HT-29 (cell line): ENCODE results near the gene PKIG. TPM values are rescaled to one million over a fixed set of nuclear protein-coding genes. Genes with fewer than 3 reads are reported as not detected.

ENCODE experiments used
- DNase-seq: peaks from one replicate; pipeline ENCODE4 v3.0.0-alpha.2; 2015; ENCODE audit warnings: low spot score
- total RNA-seq: library from RNA; depleted of rRNA; stranded (reverse); fragments of >200 nt; shearing (Covaris generic); gene quantifications from 2 replicates; pipeline ENCODE4 v1.2.3, GENCODE V29; 2014

PKIG gene
- total RNA-seq, 1 experiment from 2014 or later: 1.3 TPM

DNA sequence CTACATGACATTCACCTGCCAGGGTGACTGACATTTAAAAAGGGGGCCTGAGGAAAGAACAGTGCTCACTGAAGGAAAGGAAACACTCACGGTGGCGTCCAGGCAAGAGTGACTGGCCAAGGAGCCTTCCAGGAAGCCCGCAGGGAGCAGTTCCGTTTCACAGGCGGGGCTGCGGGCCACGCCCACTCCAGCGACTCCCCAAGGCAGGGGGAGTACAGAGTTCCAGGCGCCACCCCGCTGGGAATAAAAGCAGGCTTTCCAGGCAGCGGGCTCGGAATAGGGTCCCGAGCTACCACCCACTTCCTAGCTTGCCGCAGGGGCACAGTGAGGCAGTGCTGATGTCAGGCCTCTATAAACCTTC, 34.2 kb downstream of the PKIG start:
- no peak for DNase-seq

DNA sequence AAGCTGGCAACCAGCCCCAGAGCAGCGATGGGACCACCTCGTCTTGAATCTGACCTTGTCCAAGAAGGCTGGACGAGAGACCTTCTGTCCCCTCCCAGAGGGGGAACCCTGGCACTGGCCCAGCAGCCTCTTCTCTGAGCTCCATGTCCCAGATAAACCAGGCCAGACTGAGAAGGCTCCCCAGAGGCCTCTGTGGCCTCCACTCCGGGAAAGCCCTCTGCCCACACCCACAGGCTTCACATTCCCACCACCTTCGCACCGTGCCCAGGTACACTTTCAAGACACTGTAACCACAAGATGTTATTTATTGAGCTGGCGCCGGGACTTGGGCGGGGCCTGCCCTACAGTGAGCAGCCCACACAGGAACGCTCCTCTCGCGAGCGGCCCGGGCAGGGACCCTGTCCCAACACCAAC, 35.9 kb downstream of the PKIG start:
- no peak for DNase-seq

DNA sequence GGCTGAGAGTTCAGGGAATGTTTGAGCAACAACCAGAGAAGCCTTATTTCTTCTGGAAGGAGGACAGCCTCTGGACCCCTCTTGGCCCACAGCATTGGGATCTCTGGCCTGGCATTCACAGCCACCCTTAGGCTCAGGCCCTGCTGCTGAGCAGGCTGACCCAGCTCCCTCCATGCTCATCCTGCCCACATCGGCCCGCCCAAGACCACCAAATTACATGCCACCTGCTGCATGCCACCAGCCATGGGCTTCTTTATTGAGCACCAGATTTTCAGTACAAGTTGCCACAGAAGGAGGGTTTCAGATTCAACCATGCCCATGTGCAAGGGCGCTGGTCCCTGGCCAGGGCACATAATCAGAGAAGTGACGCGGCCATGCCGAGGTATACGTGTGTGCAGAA, 36.9 kb downstream of the PKIG start:
- no peak for DNase-seq

DNA sequence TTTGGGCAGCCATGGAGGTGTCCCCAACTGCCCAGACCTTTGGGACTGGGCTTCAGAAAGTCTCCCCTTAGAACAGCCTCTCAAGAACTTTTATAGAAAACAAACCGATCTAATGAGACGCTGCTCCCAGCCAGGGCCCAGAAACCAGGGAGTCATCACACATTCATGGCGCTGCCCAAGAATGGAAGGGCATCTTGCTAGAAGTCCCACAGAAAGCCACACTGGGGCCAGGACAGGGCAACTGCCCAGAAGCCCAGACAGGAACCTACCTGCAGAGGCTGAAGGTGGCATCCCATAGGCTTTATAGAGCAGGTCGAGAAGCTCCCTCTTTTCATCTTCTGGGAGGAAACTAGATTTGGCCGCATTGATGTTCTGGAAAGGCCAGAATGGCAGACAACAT, 37.7 kb downstream of the PKIG start:
- DNase-seq: no peak

DNA sequence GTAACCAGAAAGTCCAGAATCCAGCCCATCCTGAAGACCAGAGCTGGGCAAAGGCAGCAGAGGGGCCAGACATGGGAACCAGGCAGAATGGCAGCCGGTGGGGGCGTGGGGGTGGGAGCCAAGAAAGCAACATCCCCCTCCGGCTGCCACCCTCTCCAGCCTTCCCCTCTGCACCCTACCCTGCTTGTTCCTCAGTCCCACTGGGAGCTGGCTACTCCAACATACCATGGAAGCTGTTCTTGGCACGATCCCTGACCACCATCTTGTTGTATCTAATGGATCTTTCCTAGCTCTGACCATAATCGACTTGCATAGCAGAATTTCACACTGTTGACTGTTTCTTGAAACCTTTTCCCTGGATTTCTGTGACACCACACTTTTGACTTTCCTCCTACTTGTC, 38.9 kb downstream of the PKIG start:
- no peak for DNase-seq

DNA sequence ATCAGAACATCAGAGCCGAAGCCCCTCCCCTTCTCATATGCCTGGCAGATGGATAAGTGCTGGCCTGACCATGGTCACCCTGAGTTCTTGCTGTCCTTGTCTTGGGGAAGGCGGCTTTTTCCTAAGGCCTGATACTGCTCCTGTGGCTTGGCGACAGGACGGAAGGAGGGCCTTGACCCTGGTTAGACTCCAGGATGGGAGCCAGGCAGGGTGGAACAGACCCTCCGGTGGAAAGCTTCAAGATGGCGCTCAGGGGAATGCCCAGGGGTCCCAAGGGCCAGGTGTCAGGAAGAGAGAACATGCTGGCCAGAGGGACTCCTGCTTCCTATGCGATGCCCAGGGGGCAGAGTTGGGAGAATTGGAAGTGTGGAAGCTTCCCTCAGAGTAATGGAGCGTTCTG, 39.6 kb downstream of the PKIG start:
- no peak for DNase-seq

DNA sequence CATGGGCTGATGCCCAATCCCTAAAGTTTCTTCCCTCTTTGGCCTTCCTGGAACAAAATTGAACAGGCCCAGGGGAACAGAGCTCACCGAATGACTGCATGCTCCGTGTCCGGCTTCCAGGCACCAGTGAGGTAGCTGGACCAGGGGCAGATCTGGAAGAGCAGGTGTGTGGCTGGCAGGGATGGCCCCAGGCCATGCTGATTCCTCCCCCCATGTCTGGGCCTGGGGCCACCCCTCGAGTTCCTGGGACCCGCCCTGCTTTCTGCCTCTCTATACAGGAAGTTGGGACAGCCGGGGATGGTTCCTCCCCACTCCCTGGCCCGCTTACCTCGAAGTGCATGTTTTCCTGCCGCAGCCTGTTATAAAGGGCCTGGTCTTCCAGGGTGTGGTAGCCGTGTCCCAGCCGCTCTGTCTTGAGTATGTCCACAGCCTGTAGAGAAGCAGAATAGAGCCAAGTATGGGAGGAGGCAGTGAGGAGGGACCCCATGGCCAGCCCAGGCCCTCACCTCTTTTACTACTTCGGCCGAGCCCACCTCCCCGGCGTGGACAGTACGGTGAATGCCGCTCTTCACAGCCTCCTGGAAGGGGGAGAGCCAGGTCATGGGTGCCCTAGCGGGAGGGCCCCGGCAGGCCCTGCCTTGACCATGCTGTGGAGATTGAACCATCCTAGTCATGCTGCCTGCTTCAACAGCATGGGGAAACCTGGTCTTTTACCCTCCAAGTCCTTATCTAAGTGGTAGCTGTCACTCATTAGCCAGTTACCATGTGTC, 40.3 kb downstream of the PKIG start:
- no peak for DNase-seq

DNA sequence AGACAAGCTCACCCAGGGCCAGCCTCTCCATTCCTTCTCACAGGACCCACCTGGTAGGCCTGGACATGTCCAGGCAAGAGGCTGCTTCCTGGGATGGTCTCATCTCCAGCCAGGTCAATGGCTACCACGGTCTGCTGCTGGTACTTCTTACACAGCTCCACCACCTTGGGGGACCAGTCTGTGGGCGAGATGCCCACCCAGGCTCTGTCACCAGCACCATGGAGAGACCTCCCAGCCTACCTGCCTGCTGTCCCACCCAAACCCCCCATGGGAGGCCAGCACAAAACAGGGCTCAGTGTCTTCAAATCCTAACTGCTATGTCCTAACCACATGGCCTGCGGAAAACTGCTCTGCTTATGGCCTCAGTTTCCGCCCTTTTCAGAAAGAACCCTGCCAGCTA, 41.8 kb downstream of the PKIG start:
- no peak for DNase-seq

DNA sequence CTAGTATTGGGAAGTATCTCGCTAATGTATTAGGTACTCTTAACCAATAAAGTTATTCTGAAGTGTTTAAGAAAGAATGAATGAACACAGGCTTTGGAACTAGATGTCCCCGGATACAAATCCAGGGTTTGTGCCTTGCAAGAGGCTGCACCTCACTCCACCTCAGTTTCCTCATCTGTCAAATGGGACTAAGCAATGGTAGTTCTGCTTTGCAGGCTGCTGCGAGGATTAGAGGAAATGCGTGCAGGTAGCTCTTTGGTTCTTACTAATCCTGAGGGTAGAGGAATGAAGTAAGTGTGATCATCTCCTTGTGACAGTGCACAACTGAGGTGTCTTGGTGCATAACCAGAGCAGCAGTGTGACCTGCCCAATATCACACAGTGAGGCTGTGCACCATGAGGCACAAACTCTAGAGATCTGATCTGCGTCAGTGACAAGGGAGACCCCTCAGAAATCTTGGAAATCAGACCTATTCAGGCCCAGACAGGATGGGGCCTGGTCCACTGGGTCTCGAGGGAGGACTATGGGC, 42.4 kb downstream of the PKIG start:
- DNase-seq: no peak

DNA sequence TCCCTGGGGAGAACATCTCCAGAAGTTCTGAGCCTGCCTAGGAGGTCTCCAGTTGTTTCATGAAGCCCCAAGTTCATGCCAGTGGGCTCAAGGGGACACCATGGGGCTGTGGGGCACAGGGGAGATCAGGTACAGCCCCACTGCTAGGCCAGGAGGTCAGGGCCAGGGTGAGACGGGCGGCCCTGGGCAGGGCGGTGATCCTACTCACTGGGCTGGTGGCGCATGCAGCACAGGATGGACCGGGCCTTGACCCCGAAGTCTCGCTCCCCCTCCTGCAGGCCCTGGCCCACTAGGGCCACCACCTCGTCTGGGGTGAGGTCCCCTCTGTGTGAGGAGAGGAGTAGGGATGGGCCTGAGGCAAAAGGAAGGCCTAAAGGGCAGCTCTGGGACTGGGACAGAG, 43.0 kb downstream of the PKIG start:
- no peak for DNase-seq

DNA sequence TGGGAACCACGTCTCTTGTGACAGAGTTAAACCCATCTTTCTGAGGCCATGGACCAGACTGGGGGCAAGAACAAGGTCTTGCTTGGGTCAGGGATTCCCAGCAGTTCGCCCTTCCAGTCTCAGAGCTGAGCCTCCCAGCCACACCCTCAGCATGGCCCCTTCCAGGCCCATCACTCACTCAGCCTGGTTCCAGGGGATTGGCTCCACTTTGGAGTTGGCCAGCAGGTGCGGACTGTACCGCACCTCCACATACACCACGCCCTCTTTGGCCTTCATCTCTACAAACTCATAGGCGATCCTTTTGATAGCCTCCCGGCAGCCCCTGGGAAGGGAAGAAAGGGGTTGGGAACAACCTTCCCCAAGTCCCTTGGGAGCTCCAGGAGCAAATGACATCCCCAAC, 43.9 kb downstream of the PKIG start:
- no peak for DNase-seq

DNA sequence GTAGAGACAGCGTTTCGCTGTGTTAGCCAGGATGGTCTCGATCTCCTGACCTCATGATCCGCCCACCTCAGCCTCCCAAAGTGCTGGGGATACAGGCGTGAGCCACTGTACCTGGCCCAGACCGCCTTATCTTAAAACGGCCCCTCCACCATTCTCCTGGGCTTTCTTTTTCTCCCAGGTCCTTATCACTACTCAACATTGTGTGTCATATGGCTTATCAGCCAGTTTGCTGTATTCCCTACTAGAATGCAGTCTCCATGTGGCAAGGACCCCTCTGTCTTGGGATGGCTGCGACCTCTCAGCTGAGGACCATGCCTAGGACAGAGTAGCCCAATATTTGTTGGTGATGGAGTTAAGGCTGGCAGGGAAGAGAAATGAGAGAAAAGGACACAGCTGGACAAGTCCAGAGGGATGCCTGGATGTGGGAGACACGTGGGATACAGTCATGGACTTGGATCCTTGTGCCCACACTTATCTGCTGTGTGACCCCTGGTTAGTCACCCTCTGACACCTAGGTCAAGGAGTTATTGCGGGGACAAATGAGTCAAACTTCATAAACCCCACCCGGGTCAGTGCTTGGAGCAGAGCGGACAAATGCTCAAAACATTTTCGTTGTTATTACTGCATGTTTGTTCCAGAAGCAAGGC, 45.1 kb downstream of the PKIG start:
- no peak for DNase-seq

DNA sequence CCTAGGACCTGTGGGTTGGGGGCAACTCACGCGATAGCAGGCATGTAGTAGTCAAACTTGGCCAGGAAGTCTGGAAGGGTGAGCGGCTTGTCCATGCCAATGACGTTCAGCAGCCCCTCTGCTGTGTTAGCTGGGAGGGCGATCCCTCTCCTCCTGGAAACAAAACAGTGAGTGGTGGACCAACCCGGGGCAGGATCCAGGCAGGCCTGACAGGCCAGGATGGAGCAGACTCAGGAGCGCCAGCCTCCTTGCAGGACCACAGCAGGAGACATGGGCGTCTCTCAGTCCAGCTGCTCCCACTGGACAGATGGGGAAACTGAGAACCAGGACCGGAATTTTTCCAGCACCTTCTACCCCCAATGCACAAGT, 46.6 kb downstream of the PKIG start:
- DNase-seq: no peak

DNA sequence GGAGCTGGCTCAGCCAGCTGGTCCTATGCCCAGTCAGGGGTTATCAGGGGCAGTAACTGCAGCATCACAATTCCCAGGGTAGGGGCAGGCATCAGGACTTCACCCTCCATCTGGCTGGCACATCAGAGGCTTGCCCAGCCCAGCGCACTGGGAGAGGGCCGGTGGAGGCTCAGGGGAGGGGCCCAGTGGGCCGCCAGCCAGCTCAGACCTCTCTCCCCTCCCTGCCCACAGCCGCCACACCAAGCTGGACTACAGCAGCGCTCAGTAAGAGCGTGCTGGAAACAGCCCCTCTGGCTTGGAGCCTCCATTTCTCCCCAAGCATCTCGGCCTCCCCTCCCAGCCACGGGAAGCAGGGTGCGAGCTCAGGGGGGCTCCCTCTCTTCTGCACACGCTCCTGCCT, 47.2 kb downstream of the PKIG start:
- no peak for DNase-seq

DNA sequence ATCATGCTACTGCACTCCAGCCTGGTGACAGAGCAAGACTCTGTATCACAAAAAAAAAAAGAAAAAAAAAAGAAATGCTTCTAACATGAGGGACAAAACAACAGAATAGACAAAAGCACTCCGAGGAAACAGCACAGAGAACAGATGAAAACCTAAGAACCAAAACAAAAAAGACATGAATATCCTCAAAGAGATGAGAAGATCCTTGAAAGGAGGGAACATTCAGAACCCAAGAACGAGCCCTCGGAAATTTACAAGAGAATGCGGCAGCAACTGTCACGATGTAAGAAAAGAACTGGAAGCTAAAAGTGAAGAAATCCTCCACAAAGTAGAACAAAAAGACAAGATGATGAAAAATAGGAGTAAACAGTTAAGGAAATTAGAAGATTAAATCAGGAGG, 47.9 kb downstream of the PKIG start:
- no peak for DNase-seq

DNA sequence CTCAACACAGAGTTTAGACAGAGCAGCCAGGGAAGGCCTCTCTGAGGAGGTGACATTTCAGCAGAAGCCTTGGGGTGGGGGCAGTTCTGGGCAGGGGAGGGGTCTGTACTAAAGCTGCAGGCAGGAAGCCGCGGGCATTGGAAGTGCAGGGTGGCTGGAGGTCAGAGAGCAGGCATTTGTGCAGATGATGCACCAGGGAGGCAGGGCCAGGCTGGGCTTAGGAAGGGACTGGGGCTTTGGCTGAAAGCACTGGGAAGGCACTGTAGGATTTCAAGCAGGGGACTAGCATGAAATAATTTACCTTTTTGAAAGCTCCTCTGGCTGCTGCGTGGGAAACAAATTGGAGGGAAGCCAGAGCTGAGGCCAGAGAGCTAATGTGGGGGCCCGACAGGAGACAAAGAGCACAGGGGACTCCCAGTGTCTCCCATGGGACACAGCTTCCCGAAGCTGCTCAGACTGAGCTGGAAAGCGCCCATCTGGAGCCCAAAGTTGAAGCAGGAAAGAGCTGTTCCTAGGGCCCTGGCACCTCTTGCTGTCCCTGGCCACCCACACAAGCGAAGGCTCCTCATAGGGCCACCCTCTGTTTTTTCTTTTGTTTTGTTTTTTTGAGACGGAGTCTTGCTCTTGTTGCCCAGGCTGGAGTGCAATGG, 49.8 kb downstream of the PKIG start:
- DNase-seq: no peak

DNA sequence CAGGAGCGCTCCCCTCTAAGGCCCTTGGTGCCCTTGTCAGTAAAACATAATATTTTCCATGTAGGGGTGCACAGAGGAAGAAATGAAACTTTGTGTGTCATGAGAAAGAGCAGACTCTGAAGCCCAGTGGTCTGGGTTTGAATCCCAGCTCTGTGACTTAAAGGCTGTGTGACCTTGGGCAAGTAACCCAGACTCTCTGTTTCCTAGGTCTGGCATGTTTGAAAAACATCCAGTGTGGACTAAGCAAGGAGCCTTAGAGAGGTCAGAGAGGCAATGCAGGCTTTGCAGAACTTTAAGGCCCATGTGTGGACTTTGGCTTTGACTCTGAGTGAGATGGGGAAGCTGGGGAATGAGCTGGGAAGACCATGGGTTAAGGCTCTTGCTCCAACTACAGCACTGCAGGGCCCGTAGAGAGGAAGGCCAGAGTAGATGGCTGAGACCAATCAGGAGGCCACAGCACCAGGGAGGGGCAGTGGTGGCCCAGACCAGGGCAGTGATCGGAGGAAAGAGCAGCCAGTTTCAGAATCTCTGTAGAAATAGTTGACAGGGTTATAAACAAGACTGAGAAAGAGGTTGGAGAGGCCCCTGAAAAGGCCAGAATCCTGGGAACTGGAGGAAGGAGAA, 50.9 kb downstream of the PKIG start:
- no peak for DNase-seq

DNA sequence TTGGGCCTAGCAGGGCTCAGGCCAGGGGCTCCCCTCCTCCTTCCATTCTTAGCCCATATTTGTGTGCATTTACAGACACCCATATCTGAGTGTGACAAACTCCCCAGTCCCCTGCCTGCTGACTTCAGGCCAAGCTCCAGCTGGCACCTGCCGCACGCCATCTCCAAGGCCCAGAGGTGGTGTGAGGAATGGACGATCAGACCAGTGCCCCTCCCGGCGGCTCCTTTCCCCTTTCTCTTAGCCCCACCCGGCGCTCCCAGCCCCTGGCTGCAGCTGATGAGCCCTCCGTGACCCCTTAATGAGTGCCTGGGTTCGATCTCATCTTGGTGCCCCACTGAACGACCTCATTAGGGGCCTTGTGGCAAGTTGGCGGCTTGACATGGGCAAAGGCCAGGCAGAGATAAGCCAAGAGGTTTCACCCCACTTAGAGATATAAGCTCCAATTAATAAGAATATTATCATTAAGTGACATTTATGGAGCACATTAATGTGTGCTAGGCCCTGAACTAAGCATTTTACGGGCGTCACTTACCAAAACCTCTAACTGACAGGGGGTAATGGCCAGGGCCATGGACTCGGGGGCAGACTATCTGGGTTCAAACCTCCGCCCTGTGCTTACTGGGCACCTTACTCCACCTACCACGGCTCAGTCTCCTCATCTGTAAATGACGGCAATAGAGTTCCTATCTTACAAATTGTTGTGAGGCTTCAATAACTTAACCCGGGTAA, 51.7 kb downstream of the PKIG start:
- no peak for DNase-seq

DNA sequence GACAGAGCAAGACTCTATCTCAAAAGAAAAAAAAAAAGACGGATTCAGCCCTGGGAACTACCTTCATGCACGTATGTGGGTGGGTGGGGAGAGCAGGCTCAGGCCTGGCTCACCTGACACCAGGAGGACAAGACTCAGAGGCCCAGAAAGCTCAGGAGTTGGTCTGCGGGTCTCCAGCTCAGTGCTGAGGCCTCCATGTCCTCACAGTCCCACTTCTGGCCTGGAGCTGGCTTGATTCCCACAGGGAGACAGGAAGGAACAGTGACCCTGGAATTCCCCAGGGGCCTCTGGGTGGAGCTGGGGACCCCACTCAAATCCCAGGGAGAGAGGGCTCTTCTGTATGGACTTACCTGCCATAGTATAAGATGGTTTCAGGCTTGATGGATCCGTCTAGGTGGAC, 53.5 kb downstream of the PKIG start:
- DNase-seq: no peak

DNA sequence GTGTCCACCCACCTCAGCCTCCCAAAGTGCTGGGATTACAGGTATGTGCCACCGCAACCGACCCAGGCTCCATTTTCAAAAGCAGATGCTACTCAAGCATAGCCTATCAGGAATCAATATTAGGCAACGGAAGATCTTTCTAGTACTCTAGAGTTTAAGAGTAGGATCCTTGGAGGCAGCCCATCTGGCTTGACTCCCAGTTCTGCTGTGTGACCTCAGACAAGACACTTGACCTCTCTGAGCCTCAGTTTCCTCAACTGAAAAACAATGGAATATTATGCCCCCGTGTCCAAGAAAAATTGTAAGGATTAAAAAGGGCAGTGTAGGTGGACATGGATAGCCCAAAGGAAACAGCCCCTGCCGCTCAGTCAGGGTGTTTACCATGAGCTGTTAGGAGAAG, 54.7 kb downstream of the PKIG start:
- DNase-seq: no peak

DNA sequence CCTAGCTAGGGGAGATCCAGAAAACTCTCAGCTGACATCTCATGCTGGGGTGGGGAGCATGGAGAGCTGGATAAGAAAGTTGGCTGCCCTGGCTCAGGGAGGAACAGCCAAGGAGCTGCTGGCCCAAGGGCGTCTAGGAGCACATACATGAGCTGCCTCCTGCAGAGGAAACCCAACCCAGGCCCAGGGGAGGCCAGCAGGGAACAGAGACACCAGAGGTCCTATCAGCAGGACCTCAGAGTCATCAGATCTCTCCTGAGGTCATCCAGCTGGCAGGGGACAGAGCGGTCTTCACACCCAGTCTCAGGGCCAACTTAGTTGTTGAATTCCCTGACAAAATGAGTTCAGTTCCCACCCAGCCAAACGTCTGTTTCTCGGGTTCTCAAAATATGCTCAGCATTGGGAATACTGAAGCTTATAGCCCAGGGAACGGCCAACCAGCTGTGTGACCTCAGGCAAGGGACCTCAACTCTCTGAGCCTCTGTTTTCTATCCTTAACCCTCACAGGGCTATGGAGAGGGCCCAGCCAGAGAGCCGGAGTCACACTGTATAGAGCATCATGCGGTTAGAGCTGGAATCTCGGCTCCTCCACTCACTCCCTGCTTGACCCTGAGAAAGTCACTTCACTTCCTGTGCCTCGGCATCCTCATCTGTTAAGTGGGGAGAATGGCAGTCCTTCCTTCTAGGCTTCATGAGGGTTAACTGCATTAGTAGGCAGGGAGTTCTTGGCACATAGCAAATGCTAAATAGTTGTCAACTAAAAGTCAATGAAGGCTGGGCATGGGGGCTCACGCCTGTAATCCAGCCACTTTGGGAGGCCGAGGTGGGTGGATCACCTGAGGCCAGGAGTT, 55.4 kb downstream of the PKIG start:
- no peak for DNase-seq
